Measurements from ENCODE around the gene RTN3. TPM values are rescaled to one million over a fixed set of nuclear protein-coding genes. Genes with fewer than 3 reads are reported as not detected.
"Not testable (repeated sequence)": the region's sequence is repeated elsewhere in the genome, so short reads cannot be mapped to it uniquely, and the experiment has no call there.

The RTN3 gene
- total RNA-seq = 25.5 TPM
- polyA plus RNA-seq (ENCODE audit: insufficient read depth in 1 of 8, insufficient read length in 8 of 8, low replicate concordance in 1 of 8) = 10 to 100 TPM; 50.5 to 76.0 (median 54.5) TPM
- long read RNA-seq, donor 1, transcript RTN3-208 (7 exons, 2,532 nt) = major isoform, 7 of 32 reads
- long read RNA-seq, donor 1, partial matches to known transcripts = 23 of 32 reads
- long read RNA-seq, donor 1, other reads (novel, unspliced or antisense) = 0 of 32 reads
- long read RNA-seq, donor 2, partial matches to known transcripts = 0 of 2 reads
- long read RNA-seq, donor 2, other reads (novel, unspliced or antisense) = 0 of 2 reads
- long read RNA-seq, donor 3, transcript RTN3-208 (7 exons, 2,532 nt) = major isoform, 17 of 18 reads
- long read RNA-seq, donor 3, partial matches to known transcripts = 0 of 18 reads
- long read RNA-seq, donor 3, other reads (novel, unspliced or antisense) = 0 of 18 reads
- long read RNA-seq, donor 4, full-length matches to known transcripts = 20 of 34 reads
- long read RNA-seq, donor 4, partial matches to known transcripts = 14 of 34 reads
- long read RNA-seq, donor 4, other reads (novel, unspliced or antisense) = 0 of 34 reads
- long read RNA-seq, donor 5, transcript RTN3-208 (7 exons, 2,532 nt) = major isoform, 55 of 58 reads
- long read RNA-seq, donor 5, partial matches to known transcripts = 0 of 58 reads
- long read RNA-seq, donor 5, other reads (novel, unspliced or antisense) = 0 of 58 reads
- long read RNA-seq, donor 6, full-length matches to known transcripts = 33 of 38 reads
- long read RNA-seq, donor 6, partial matches to known transcripts = 0 of 38 reads
- long read RNA-seq, donor 6, other reads (novel, unspliced or antisense) = 5 of 38 reads
- long read RNA-seq, donor 7, transcript RTN3-208 (7 exons, 2,532 nt) = major isoform, 30 of 89 reads
- long read RNA-seq, donor 7, partial matches to known transcripts = 56 of 89 reads
- long read RNA-seq, donor 7, other reads (novel, unspliced or antisense) = 0 of 89 reads
- long read RNA-seq, donor 8, transcript RTN3-208 (7 exons, 2,532 nt) = major isoform, 15 of 18 reads
- long read RNA-seq, donor 8, partial matches to known transcripts = 0 of 18 reads
- long read RNA-seq, donor 8, other reads (novel, unspliced or antisense) = 0 of 18 reads
- long read RNA-seq, donor 9, transcript RTN3-208 (7 exons, 2,532 nt) = major isoform, 9 of 11 reads
- long read RNA-seq, donor 9, partial matches to known transcripts = 0 of 11 reads
- long read RNA-seq, donor 9, other reads (novel, unspliced or antisense) = 0 of 11 reads
- long read RNA-seq, donor 10, full-length matches to known transcripts = 25 of 25 reads
- long read RNA-seq, donor 10, partial matches to known transcripts = 0 of 25 reads
- long read RNA-seq, donor 10, other reads (novel, unspliced or antisense) = 0 of 25 reads
- long read RNA-seq, donor 11, transcript RTN3-208 (7 exons, 2,532 nt) = major isoform, 26 of 50 reads
- long read RNA-seq, donor 11, partial matches to known transcripts = 20 of 50 reads
- long read RNA-seq, donor 11, other reads (novel, unspliced or antisense) = 0 of 50 reads

GRCh38 chr11:63681321-63682065 lies at the start of gene RTN3:
Gene RTN3, plus strand, starts transcription at chr11:63681500. Its CDS starts 137 bp downstream, at chr11:63681637.
- Histone ChIP-seq H3K36me3 (ENCODE audit: control insufficient read depth, insufficient read depth, low read length) (no peaks in the 10 kb centered on the region), H3K4me3 (ENCODE audit: low read length) (peak within 1 kb of the TSS; percentile 97), H3K27me3 (ENCODE audit: control insufficient read depth, insufficient read depth, low read length) (no peaks in the 10 kb centered on the region), H3K4me1 (ENCODE audit: control insufficient read depth, insufficient read depth, low read length) (peaks cover 10% of the 10 kb centered on the region), H3K9me3 (replicated peaks; ENCODE audit: control insufficient read depth, low read depth, low read length) (no peaks in the 10 kb centered on the region), H3K27ac (ENCODE audit: low read length) (peak within 1 kb of the TSS; percentile 94)
- under 1% methylated on average over 71 of the region's 74 CpGs for WGBS (ENCODE audit: insufficient coverage)
- peak; percentile 99 for DNase-seq

GRCh38 chr11:63635762-63636465 lies 45.4 kb upstream of the RTN3 start:
- H3K36me3 ChIP-seq (ENCODE audit: control insufficient read depth, insufficient read depth, low read length) = peaks cover 27% of the 10 kb centered on the region

GRCh38 chr11:63638436-63638835 lies 42.9 kb upstream of the RTN3 start:
- H3K27ac ChIP-seq (ENCODE audit: low read length); H3K9me3 ChIP-seq (replicated peaks; ENCODE audit: control insufficient read depth, low read depth, low read length); H3K4me3 ChIP-seq (ENCODE audit: low read length); H3K27me3 ChIP-seq (ENCODE audit: control insufficient read depth, insufficient read depth, low read length); H3K4me1 ChIP-seq (ENCODE audit: control insufficient read depth, insufficient read depth, low read length); DNase-seq: not testable (repeated sequence)
- peaks cover 26% of the 10 kb centered on the region for H3K36me3 ChIP-seq (ENCODE audit: control insufficient read depth, insufficient read depth, low read length)
- WGBS (ENCODE audit: insufficient coverage) = 100% methylated on average over 6 of the region's 8 CpGs

More at GRCh38 chr11:63635762-63636465, 45.4 kb upstream of the RTN3 start:
- Histone ChIP-seq H3K9me3 (replicated peaks; ENCODE audit: control insufficient read depth, low read depth, low read length) (no peaks in the 10 kb centered on the region), H3K4me3 (ENCODE audit: low read length) (no peak overlapping the region), H3K27ac (ENCODE audit: low read length) (no peak overlapping the region), H3K27me3 (ENCODE audit: control insufficient read depth, insufficient read depth, low read length) (no peaks in the 10 kb centered on the region), H3K4me1 (ENCODE audit: control insufficient read depth, insufficient read depth, low read length) (no peaks in the 10 kb centered on the region)
- DNase-seq = peak; percentile 58
- WGBS (ENCODE audit: insufficient coverage) = 62% methylated on average over 7 of the region's 10 CpGs

- Histone ChIP-seq H3K27ac (ENCODE audit: low read length) (no peak overlapping the region), H3K27me3 (ENCODE audit: control insufficient read depth, insufficient read depth, low read length) (no peaks in the 10 kb centered on the region), H3K4me3 (ENCODE audit: low read length) (no peak overlapping the region), H3K9me3 (replicated peaks; ENCODE audit: control insufficient read depth, low read depth, low read length) (no peaks in the 10 kb centered on the region), H3K4me1 (ENCODE audit: control insufficient read depth, insufficient read depth, low read length) (no peaks in the 10 kb centered on the region), H3K36me3 (ENCODE audit: control insufficient read depth, insufficient read depth, low read length) (peaks cover 28% of the 10 kb centered on the region)
- peak; percentile 61 for DNase-seq
- WGBS (ENCODE audit: insufficient coverage) = no CpG with 5 or more reads among the region's 3 CpGs
These were observed 42.0 kb upstream of the RTN3 start for GRCh38 chr11:63639199-63639832.

GRCh38 chr11:63641727-63642126 lies 39.6 kb upstream of the RTN3 start:
- Histone ChIP-seq H3K4me1 (ENCODE audit: control insufficient read depth, insufficient read depth, low read length) (no peaks in the 10 kb centered on the region), H3K27me3 (ENCODE audit: control insufficient read depth, insufficient read depth, low read length) (no peaks in the 10 kb centered on the region), H3K27ac (ENCODE audit: low read length) (no peak overlapping the region), H3K4me3 (ENCODE audit: low read length) (no peak overlapping the region), H3K9me3 (replicated peaks; ENCODE audit: control insufficient read depth, low read depth, low read length) (no peaks in the 10 kb centered on the region), H3K36me3 (ENCODE audit: control insufficient read depth, insufficient read depth, low read length) (peaks cover 44% of the 10 kb centered on the region)
- DNase-seq = no peak

- Histone ChIP-seq H3K4me1 (ENCODE audit: control insufficient read depth, insufficient read depth, low read length) (no peaks in the 10 kb centered on the region), H3K9me3 (replicated peaks; ENCODE audit: control insufficient read depth, low read depth, low read length) (no peaks in the 10 kb centered on the region), H3K27ac (ENCODE audit: low read length) (no peak overlapping the region), H3K27me3 (ENCODE audit: control insufficient read depth, insufficient read depth, low read length) (no peaks in the 10 kb centered on the region), H3K4me3 (ENCODE audit: low read length) (no peak overlapping the region), H3K36me3 (ENCODE audit: control insufficient read depth, insufficient read depth, low read length) (peaks cover 57% of the 10 kb centered on the region)
- WGBS (ENCODE audit: insufficient coverage) = no CpG with 5 or more reads among the region's 3 CpGs
- no peak for DNase-seq
These were observed 38.1 kb upstream of the RTN3 start for GRCh38 chr11:63643205-63643604.

- Histone ChIP-seq H3K9me3 (replicated peaks; ENCODE audit: control insufficient read depth, low read depth, low read length) (no peaks in the 10 kb centered on the region), H3K36me3 (ENCODE audit: control insufficient read depth, insufficient read depth, low read length) (peaks cover 29% of the 10 kb centered on the region), H3K27me3 (ENCODE audit: control insufficient read depth, insufficient read depth, low read length) (no peaks in the 10 kb centered on the region), H3K4me3 (ENCODE audit: low read length) (no peak overlapping the region), H3K27ac (ENCODE audit: low read length) (no peak overlapping the region), H3K4me1 (ENCODE audit: control insufficient read depth, insufficient read depth, low read length) (no peaks in the 10 kb centered on the region)
- DNase-seq = no peak
- 100% methylated on average over 1 of the region's 3 CpGs for WGBS (ENCODE audit: insufficient coverage)
These were observed 28.6 kb upstream of the RTN3 start for GRCh38 chr11:63652671-63653070.

- Histone ChIP-seq H3K4me3 (ENCODE audit: low read length) (no peak overlapping the region), H3K9me3 (replicated peaks; ENCODE audit: control insufficient read depth, low read depth, low read length) (no peaks in the 10 kb centered on the region), H3K27me3 (ENCODE audit: control insufficient read depth, insufficient read depth, low read length) (no peaks in the 10 kb centered on the region), H3K27ac (ENCODE audit: low read length) (no peak overlapping the region), H3K36me3 (ENCODE audit: control insufficient read depth, insufficient read depth, low read length) (peaks cover 6% of the 10 kb centered on the region), H3K4me1 (ENCODE audit: control insufficient read depth, insufficient read depth, low read length) (no peaks in the 10 kb centered on the region)
- DNase-seq = no peak
- 98% methylated on average over 5 of the region's 8 CpGs for WGBS (ENCODE audit: insufficient coverage)
These were observed 20.3 kb upstream of the RTN3 start for GRCh38 chr11:63660972-63661371.
